ENCODE data around the gene C6. TPM values are rescaled to one million over a fixed set of nuclear protein-coding genes. Genes with fewer than 3 reads are reported as not detected.

The C6 gene
- total RNA-seq, 6 experiments from 2014 or later = 0.09 to 0.12 TPM; not detected in 4

DNA sequence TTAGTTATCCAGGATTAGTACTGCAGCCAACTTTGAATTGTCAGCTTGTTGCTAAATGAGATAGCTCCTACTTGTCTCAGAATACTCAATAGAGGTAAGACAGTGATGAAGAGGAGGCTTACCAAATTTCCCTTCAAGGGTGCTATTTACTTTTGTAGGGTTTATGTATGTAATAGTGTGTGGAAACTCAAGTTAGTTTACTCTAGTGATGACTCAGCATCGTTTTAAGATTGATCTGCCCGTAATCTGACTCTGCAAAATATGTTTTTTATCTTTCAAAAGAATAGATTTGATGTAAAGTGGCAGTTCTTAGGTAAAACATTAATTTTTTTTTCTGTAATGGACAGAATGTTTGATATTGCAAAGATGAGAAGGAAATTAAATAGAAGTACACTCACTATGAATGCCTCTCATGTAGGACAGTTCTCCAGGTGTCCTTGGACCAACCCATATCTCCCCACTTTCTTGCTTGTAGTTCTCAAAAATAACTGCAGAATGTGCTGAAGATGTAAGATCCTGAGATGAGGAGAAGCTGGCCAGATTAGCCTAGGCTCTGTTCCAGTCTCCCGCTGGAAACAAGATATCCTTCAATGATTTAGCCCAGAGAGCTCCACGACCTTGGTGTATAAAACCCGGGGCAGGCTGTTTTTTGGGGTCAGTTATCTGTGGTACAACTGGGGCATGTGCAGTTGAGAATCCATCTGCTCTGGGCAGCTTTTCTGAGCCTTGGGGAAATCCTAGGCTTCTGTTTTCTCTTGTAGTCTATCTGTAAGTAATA, 117.8 kb downstream of the C6 start:
- H3K27me3 Mint-ChIP-seq (ENCODE audit: insufficient read depth) = no peaks in the 10 kb centered on the region
- peaks cover 10% of the 10 kb centered on the region; the same call in 1 of the 2 replicates for H3K4me1 Mint-ChIP-seq (ENCODE audit: low read depth)
- no peaks in the 10 kb centered on the region; the same call in 1 of the 2 replicates for H3K36me3 Mint-ChIP-seq (ENCODE audit: low read depth)
- H3K4me3 Mint-ChIP-seq = no peak overlapping the region
- H3K27ac Mint-ChIP-seq = no peak overlapping the region
- H3K9me3 Mint-ChIP-seq = peaks cover 11% of the 10 kb centered on the region; the same call in 1 of the 2 replicates
- TF ChIP-seq, protein P1, sequence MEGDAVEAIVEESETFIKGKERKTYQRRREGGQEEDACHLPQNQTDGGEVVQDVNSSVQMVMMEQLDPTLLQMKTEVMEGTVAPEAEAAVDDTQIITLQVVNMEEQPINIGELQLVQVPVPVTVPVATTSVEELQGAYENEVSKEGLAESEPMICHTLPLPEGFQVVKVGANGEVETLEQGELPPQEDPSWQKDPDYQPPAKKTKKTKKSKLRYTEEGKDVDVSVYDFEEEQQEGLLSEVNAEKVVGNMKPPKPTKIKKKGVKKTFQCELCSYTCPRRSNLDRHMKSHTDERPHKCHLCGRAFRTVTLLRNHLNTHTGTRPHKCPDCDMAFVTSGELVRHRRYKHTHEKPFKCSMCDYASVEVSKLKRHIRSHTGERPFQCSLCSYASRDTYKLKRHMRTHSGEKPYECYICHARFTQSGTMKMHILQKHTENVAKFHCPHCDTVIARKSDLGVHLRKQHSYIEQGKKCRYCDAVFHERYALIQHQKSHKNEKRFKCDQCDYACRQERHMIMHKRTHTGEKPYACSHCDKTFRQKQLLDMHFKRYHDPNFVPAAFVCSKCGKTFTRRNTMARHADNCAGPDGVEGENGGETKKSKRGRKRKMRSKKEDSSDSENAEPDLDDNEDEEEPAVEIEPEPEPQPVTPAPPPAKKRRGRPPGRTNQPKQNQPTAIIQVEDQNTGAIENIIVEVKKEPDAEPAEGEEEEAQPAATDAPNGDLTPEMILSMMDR (IDR thresholded peaks at IDR 0.05) = no peak
- DNase-seq = no peak

DNA sequence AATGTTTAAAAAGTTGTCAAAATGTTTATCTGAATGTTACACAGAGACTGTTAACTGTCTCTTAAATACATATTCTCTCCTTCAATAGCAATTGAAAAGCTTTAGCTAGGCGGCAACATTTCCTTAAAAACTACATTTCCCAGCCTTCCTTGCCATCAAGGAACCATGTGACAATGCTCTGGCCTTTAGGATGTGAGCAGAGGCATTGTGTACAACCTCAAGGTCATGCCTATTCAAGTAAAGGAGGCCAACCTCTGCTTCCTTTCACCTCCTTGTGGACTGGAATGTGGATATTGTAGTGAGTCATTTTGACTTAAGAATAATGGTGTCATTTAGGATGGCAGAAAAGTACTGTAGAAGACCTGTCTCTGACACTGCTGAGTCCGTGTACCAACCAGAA, 118.5 kb downstream of the C6 start:
- Mint-ChIP-seq H3K36me3 (ENCODE audit: low read depth) (no peaks in the 10 kb centered on the region; the same call in 1 of the 2 replicates), H3K27ac (no peak overlapping the region), H3K27me3 (ENCODE audit: insufficient read depth) (no peaks in the 10 kb centered on the region), H3K9me3 (peaks cover 11% of the 10 kb centered on the region; the same call in 1 of the 2 replicates), H3K4me1 (ENCODE audit: low read depth) (peaks cover 10% of the 10 kb centered on the region; the same call in 1 of the 2 replicates), H3K4me3 (no peak overlapping the region)
- TF ChIP-seq, protein P1 (IDR thresholded peaks at IDR 0.05) = no peak
- no peak for DNase-seq

DNA sequence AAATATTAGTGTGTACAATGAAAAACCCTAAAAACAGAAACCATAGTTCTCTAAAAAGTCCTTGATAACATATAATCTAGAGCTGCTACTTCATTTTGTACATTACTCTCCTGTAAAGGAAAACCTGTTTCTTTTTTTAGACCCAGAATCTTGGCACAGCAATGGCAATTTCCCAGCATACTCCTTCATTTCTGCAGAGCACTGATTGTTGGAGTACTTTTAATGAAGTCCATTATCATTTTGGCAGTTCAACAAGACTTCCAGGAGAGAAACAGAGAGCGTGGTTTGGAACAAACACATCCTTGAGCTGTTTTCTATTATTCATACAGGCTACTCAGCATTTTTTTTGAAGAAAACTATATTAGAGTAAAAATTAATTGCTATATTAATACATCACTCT, 119.5 kb downstream of the C6 start:
- Mint-ChIP-seq H3K36me3 (ENCODE audit: low read depth) (no peaks in the 10 kb centered on the region; the same call in 1 of the 2 replicates), H3K27ac (no peak overlapping the region), H3K27me3 (ENCODE audit: insufficient read depth) (no peaks in the 10 kb centered on the region; the same call in 1 of the 2 replicates), H3K4me3 (no peak overlapping the region), H3K4me1 (ENCODE audit: low read depth) (peaks cover 10% of the 10 kb centered on the region; the same call in 1 of the 2 replicates), H3K9me3 (peaks cover 11% of the 10 kb centered on the region; the same call in 1 of the 2 replicates)
- no peak for DNase-seq
- TF ChIP-seq, protein P1 (IDR thresholded peaks at IDR 0.05) = no peak

Other genes starting within 250 kb of the C6 start
- not detected for gene MROH2B, start 142.2 kb downstream of the C6 start, total RNA-seq (2021; fragmentation: NEBNext Ultra II Directional; extraction: Animal tissue kit (Norgen Biotek cat#: 25700))

Measured in HFFc6 (cell line).